Endothelial cell of umbilical vein (primary cell): ENCODE measurements around the gene BIRC2. TPM values are rescaled to one million over a fixed set of nuclear protein-coding genes. Genes with fewer than 3 reads are reported as not detected.

Source experiments
- BruUV-seq: library from RNA; stranded (reverse); fragments of 400-500 nt; replicated peaks from 2 replicates; lab custom pipeline; 2021; lab: Mats Ljungman, UMichigan
- CTCF ChIA-PET: fragments of 300-600, 350-600 bp; sonication (Branson Sonifier 250); formaldehyde crosslinking; loops from one replicate; lab custom pipeline; 2021; ENCODE audit warnings: antibody characterized with exemption, inconsistent platforms; lab: Charles Lee
- POLR2A ChIA-PET: fragments of 300-600, 350-600 bp; sonication (Branson Sonifier 250); formaldehyde crosslinking; loops from one replicate; lab custom pipeline; 2021; ENCODE audit warnings: antibody characterized with exemption, inconsistent platforms; lab: Charles Lee
- DNase-seq: peaks from one replicate; pipeline ENCODE4 v3.0.0-alpha.2; 2011; ENCODE audit warnings: low read depth, low spot score
- FAIRE-seq: peaks from 2 replicates; lab custom pipeline; 2011; peaks lifted over from hg19 to GRCh38; lab: Jason Lieb, UNC
- H2AFZ ChIP-seq: 2 replicates; pipeline ENCODE4 v1.6.0; 2012; ENCODE audit warnings: low read depth, low read length, control low read depth, inconsistent platforms
- H3K27ac ChIP-seq: 2 replicates; pipeline ENCODE4 v1.5.1; 2011; ENCODE audit warnings: low read depth, mild to moderate bottlenecking, control low read depth, low read length, moderate library complexity; ENCODE audit not compliant: insufficient read depth
- H3K27me3 ChIP-seq, 2 experiments: 2 replicates each; pipeline versions ENCODE4 v1.6.0 to v1.6.1; 2011; ENCODE audit warnings: low read length in 2 of 2, mixed read lengths in 1 of 2; ENCODE audit not compliant: control insufficient read depth in 2 of 2, insufficient read depth in 2 of 2
- H3K36me3 ChIP-seq, 2 experiments: 2 replicates in 1 of 2; 3 replicates in 1 of 2; pipeline ENCODE4 v1.5.1; 2011; ENCODE audit warnings: low read length in 2 of 2, mild to moderate bottlenecking in 1 of 2, moderate library complexity in 1 of 2; ENCODE audit not compliant: control insufficient read depth in 2 of 2, insufficient read depth in 2 of 2; ENCODE audit errors: extremely low read depth in 1 of 2
- H3K4me1 ChIP-seq: 3 replicates; pipeline ENCODE4 v1.5.1; 2011; ENCODE audit warnings: mild to moderate bottlenecking, low read length; ENCODE audit not compliant: control insufficient read depth, insufficient read depth; ENCODE audit errors: extremely low read depth
- H3K4me2 ChIP-seq: 2 replicates; pipeline ENCODE4 v1.6.1; 2011; ENCODE audit warnings: low read length, control low read depth, mixed read lengths; ENCODE audit not compliant: insufficient read depth
- H3K4me3 ChIP-seq, 3 experiments: fragments of 200-600 bp in 1 of 3; sonication (generic), shearing (Covaris generic) in 1 of 3; replicated peaks in 1 of 3; 2 replicates each; pipeline ENCODE4 v1.5.1; 2011 to 2016; ENCODE audit warnings: control low read depth in 3 of 3, low read length in 3 of 3, mild to moderate bottlenecking in 2 of 3, inconsistent platforms in 1 of 3, low read depth in 1 of 3, moderate library complexity in 1 of 3; ENCODE audit not compliant: insufficient read depth in 1 of 3
- H3K79me2 ChIP-seq: 2 replicates; pipeline ENCODE4 v1.6.0; 2012; ENCODE audit warnings: low read length, inconsistent platforms; ENCODE audit not compliant: control insufficient read depth, insufficient read depth
- H3K9ac ChIP-seq: replicated peaks from 2 replicates; pipeline ENCODE3; 2011; ENCODE audit warnings: low read length, control low read depth; ENCODE audit not compliant: insufficient read depth; ENCODE audit errors: extremely low read depth
- H3K9me1 ChIP-seq: replicated peaks from 3 replicates; pipeline ENCODE4 v1.6.0; 2011; ENCODE audit warnings: mild to moderate bottlenecking, low read length; ENCODE audit not compliant: control insufficient read depth, insufficient read depth; ENCODE audit errors: extremely low read depth
- H3K9me3 ChIP-seq: replicated peaks from 2 replicates; pipeline ENCODE4 v1.5.1; 2012; ENCODE audit warnings: low read length, inconsistent platforms; ENCODE audit not compliant: control insufficient read depth, insufficient read depth
- H4K20me1 ChIP-seq: replicated peaks from 2 replicates; pipeline ENCODE3; 2011; ENCODE audit warnings: mild to moderate bottlenecking, low read length; ENCODE audit not compliant: control insufficient read depth, insufficient read depth; ENCODE audit errors: extremely low read depth
- EZH2 ChIP-seq: IDR thresholded peaks from 2 replicates; pipeline ENCODE4 v1.6.1; 2012; ENCODE audit warnings: borderline replicate concordance, low read depth, mild to moderate bottlenecking, moderate library complexity, low read length, inconsistent platforms; ENCODE audit not compliant: severe bottlenecking
- FOS ChIP-seq: IDR thresholded peaks from 2 replicates; pipeline ENCODE4 v1.6.1; 2011; ENCODE audit warnings: mild to moderate bottlenecking, low read length, moderate library complexity, borderline replicate concordance; ENCODE audit not compliant: insufficient read depth
- GATA2 ChIP-seq: IDR thresholded peaks from 2 replicates; pipeline ENCODE4 v1.7.0; 2011; ENCODE audit warnings: low read depth, mild to moderate bottlenecking, moderate library complexity, mixed read lengths, low read length; ENCODE audit not compliant: insufficient read length, insufficient read depth
- JUN ChIP-seq: IDR thresholded peaks from 2 replicates; pipeline ENCODE4 v1.6.1; 2011; ENCODE audit warnings: borderline replicate concordance, low read depth; ENCODE audit not compliant: insufficient read length, insufficient read depth
- MYC ChIP-seq: IDR thresholded peaks from one replicate; pipeline ENCODE4 v1.6.1; 2011; ENCODE audit warnings: mild to moderate bottlenecking, low read depth, low read length
- POLR2A ChIP-seq: IDR thresholded peaks from 2 replicates; pipeline ENCODE4 v1.6.1; 2012; ENCODE audit warnings: low read depth, mild to moderate bottlenecking, control low read depth, low read length
- POLR2AphosphoS5 ChIP-seq: IDR thresholded peaks from 2 replicates; pipeline ENCODE4 v1.6.1; 2012; ENCODE audit warnings: low read depth, mild to moderate bottlenecking, control low read depth, low read length, moderate library complexity; ENCODE audit not compliant: insufficient read depth
- dilution Hi-C: fragments of 300-500 bp; cut with MboI; formaldehyde crosslinking; loops from one replicate; pipeline ENCODE4 v1.15.0; 2019; ENCODE audit warnings: low sequenced_read_pairs; ENCODE audit not compliant: extremely low pct_ligation_motif_present
- intact Hi-C: fragments of 100-400 bp; cut with micrococcal nuclease; formaldehyde crosslinking; loops from one replicate; pipeline ENCODE4 v1.10.0; 2022
- polyA plus RNA-seq, 4 experiments: library from polyadenylated mRNA; depleted of rRNA in 3 of 4; stranded (reverse) in 3 of 4; unstranded in 1 of 4; fragments of >200 nt; gene quantifications; 2 replicates each; pipeline versions ENCODE4 v1.2.1 to v1.2.3, GENCODE V29; 2011 to 2012; ENCODE audit warnings: missing spikeins in 1 of 4
- total RNA-seq: library from RNA; stranded (reverse); gene quantifications from 2 replicates; pipeline ENCODE4 v1.2.3, GENCODE V29; 2021
- TF ChIP-seq, protein P1 (sequence below), 2 donors: IDR thresholded peaks; 1 replicate in 1 of 2; 2 replicates in 1 of 2; pipeline ENCODE4 v1.5.1; 2011; ENCODE audit warnings: low read length in 2 of 2, mild to moderate bottlenecking in 2 of 2, moderate library complexity in 2 of 2, control low read depth in 1 of 2, inconsistent platforms in 1 of 2, low read depth in 1 of 2; ENCODE audit not compliant: insufficient read depth in 1 of 2; ENCODE audit errors: extremely low read depth in 1 of 2
- TF ChIP-seq, protein P2 (sequence below): IDR thresholded peaks from 2 replicates; pipeline ENCODE4 v1.6.1; 2011; ENCODE audit not compliant: insufficient read depth, insufficient read length

BIRC2 gene
- total and polyA plus RNA-seq, 2 donors (not counting 3 experiments of a cell fraction or from before 2014, with no cell fraction given) = 42.8 to 47.3 TPM

- peaks cover 21% of the 10 kb centered on the region for H3K79me2 ChIP-seq
- no peak overlapping the region for H3K4me2 ChIP-seq
- BruUV-seq = no TSS peak
- no peaks in the 10 kb centered on the region for H3K4me1 ChIP-seq
- no peaks in the 10 kb centered on the region for H4K20me1 ChIP-seq
- no peak for TF ChIP-seq JUN
- TF ChIP-seq EZH2 = no peak
- TF ChIP-seq MYC = no peak
- no peak for TF ChIP-seq GATA2
- no peak for TF ChIP-seq FOS
- no peak for TF ChIP-seq POLR2AphosphoS5
- TF ChIP-seq, protein P1, sequence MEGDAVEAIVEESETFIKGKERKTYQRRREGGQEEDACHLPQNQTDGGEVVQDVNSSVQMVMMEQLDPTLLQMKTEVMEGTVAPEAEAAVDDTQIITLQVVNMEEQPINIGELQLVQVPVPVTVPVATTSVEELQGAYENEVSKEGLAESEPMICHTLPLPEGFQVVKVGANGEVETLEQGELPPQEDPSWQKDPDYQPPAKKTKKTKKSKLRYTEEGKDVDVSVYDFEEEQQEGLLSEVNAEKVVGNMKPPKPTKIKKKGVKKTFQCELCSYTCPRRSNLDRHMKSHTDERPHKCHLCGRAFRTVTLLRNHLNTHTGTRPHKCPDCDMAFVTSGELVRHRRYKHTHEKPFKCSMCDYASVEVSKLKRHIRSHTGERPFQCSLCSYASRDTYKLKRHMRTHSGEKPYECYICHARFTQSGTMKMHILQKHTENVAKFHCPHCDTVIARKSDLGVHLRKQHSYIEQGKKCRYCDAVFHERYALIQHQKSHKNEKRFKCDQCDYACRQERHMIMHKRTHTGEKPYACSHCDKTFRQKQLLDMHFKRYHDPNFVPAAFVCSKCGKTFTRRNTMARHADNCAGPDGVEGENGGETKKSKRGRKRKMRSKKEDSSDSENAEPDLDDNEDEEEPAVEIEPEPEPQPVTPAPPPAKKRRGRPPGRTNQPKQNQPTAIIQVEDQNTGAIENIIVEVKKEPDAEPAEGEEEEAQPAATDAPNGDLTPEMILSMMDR (IDR thresholded peaks at IDR 0.05; ENCODE audit: extremely low read depth in 1 of 2, insufficient read depth in 1 of 2, low read depth in 1 of 2, low read length in 2 of 2) = no peak
- TF ChIP-seq POLR2A = no peak
- TF ChIP-seq, protein P2, sequence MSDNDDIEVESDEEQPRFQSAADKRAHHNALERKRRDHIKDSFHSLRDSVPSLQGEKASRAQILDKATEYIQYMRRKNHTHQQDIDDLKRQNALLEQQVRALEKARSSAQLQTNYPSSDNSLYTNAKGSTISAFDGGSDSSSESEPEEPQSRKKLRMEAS = no peak
- no peak for DNase-seq
- no peak overlapping the region for H3K9ac ChIP-seq
- H3K27ac ChIP-seq = no peak overlapping the region
- POLR2A ChIA-PET = no interaction called here
- no peak for FAIRE-seq
- dilution Hi-C loops = no loop called here
- H3K36me3 ChIP-seq = peaks cover 22 to 32% of the 10 kb centered on the region in 2 experiments
- H2AFZ ChIP-seq = no peak overlapping the region
- no peaks in the 10 kb centered on the region for H3K27me3 ChIP-seq
- no peaks in the 10 kb centered on the region for H3K9me3 ChIP-seq
- CTCF ChIA-PET = interaction anchor here (0.7 to 4.6 kb wide), 7 partner anchors 8 to 273 kb away, joined by 3 to 38 read pairs (median 6); no protein-coding TSS in a partner anchor
- H3K9me1 ChIP-seq = no peaks in the 10 kb centered on the region
- H3K4me3 ChIP-seq = no peak overlapping the region
- intact Hi-C loops = loop anchor here (5.0 kb wide), 2 partner anchors 59 to 219 kb away; partner anchors contain the start of gene TMEM123
Observed at GRCh38 chr11:102393272-102393730, 46.3 kb downstream of the BIRC2 start.
